Stimulated activated CD4-positive, alpha-beta T cell treated with anti-CD3 and anti-CD28 coated beads, Interleukin-15, amount 100 ng/mL, for 48 hours (primary cell): Measurements from ENCODE around the gene RASAL2.
"Not testable (repeated sequence)": the region's sequence is repeated elsewhere in the genome, so short reads cannot be mapped to it uniquely, and the experiment has no call there.

Experiments used
- DNase-seq, 2 donors: peaks; one replicate each; pipeline ENCODE4 v3.0.0-alpha.2; 2020; ENCODE audit warnings: low read depth in 2 of 2

RASAL2 gene

DNA sequence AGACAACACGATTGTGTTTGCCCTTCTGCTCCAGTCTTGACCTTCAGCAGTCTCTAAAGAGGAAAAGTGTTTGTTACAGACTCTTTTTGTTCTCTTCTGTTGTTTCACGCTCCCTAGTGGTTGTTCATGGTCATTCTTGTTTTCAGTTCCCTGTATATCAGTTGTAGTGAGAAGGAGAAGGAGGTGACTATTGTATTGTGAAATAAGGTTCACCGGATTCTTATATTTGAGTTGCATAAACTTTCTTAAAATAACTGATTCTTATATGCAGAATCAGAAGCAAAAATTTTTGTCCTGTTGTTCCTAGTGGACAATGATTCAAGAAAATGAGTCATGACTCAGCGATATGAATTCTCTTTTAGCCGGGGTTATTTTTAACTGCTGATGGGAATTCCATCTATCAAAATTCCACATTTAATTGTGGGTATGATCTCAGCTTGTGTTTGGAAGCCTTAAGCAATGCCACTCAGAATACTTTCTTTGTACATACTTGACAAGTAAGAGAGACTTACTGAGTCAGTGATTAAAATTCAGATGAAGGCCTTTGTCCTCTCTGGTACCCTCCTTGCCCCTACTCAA lies 250.7 kb downstream of the RASAL2 start:
- DNase-seq: no peak

DNA sequence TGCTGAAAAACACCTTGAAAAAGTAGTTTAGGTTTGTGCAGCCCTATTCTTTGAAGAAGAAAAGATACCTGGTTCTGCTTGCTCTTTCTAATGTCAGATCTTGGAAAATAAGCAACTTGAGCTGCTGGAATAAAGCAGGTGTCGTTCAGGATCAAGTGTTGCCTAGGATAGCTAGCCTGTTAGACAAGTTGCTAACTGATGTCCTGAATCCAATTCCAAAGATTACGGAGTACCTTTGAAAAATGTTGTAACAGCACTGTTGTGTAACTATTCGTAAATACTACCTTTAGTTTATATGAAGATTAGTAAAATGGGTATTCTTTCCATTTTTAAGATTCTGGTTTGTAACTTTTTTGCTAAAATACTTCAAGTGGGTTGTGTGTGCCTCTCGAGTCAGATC lies 251.3 kb downstream of the RASAL2 start:
- no peak for DNase-seq

DNA sequence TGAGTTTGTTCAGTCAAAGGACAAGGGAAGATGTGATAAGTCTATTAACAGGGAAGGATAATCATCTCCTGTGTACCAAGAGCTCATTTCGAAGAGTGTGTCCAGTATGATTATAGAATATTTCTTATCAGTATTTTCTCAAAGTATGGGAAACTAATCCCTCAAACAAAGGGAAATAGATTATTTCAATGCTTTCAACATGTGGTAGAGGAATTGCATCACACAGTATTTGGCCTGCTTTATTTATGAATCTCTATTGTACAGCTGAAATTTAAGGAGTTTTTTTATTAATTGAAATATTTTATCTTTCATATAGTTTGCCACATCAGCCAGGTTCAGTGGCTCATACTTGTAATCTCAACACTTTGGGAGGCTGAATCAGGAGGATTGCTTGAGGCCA lies 251.9 kb downstream of the RASAL2 start:
- no peak for DNase-seq

DNA sequence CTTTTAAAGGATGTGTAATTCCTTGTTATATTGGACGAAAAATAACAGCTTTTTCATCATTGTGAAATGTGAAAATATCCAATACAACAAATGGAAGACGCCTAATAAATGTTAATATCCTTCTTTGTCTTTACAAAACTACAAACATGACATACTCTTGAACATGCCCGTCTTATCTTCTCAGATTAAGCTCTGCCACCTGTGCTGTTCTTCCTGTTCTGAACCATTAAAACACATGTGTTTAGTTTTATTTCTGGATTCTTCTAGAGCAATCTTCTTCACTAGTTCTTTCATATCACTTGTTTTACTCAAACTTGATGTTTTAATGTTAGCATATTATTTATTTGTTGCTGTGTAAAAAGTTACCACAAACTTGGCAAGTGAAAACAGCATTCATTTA lies 255.9 kb downstream of the RASAL2 start:
- DNase-seq: no peak

DNA sequence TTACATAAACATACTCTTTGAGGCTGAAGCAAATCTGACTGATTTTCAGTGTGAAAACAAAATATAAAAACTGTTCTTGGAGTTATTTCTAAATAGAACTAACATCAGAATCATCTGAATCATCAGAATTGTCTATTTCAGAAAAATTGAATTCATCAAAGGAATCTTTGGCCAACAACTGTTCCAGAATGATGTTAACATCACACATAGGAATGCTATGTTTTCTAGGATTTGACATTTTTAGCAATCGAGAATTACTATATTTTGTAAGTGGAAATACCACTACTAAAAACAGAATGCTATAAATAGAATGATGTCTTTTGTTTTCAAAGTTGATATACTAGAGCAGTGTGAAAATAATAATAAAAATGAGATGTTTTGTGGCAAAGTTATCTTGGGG lies 258.0 kb downstream of the RASAL2 start:
- not testable (repeated sequence) for DNase-seq

DNA sequence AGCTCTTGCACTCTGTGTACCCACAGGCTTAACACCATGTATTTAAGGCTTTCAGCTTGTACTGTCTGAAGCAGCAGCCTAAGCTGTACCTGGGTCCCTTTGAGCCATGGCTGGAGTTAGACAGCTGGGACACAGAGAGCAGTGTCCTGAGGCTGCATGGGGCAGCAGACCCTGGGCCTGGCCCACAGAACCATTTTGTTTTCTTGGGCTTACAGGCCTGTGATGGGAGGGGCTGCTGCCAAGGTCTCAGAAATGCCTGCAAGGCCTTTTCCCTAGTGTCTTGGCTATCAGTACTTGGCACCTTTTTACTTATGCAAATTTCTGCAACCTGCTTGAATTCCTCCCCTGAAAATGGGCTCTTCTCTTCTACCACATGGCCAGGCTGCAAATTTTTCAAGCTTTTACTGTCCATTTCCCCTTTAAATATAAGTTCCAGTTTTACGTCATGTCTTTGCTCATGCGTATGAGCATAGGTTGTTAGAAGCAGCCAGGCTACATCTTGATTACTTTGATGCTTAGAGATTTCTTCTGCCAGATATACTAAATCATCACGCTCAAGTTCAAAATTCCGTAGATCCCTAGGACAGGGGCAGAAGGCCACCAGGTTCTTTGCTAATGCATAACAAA lies 259.0 kb downstream of the RASAL2 start:
- no peak for DNase-seq

DNA sequence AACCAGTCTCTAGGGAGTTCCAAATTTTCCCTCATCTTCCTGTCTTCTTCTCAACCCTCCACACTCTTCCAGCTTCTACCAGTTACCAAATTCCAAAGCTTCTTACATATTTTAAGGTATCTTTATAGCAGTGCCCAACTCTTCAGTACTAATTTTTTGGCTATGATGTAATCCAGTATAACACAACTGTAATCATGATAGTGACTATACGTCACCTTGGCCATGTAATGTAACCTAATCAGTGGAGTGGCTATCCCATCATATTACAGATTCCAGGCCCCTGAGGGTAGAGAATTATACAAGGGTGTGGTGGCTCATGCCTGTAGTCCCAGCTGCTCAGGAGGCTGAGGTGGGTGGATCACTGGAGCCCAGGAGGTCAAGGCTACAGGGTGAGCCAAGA lies 259.6 kb downstream of the RASAL2 start:
- no peak for DNase-seq

DNA sequence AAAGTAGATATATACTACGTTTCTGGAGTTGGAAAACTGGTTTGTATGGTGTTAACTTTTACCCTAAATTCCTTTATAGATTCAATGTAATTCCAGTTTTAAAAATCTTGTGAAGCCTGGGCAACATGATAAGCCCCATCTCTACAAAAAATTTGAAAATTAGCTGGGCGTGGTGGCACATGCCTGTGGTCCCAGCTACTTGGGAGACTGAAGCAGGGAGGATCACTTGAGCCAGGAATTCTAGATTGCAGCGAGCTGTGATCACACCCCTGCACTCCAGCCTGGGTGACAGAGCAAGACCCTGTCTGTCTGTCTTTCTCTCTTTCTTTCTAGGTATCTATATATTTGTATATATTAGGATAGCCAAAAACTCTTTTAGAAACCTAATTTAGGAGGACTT lies 260.9 kb downstream of the RASAL2 start:
- no peak for DNase-seq

DNA sequence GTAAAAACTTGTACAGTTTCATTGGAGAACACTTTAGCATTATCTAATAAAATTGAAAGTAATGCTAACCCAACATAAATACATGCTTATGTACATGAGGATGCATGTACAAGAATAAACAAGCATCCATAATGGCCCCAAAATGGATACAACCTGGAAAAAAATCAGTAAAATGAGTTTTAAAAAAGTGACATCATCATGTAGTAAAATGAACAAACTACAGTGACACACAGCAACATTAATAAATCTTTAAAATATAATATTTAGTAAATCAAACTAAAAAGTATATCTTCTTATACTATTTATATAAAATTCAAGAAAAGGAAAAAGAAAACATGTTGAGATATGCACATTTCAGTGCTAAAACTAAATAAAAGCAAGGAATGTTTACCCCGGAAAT lies 262.4 kb downstream of the RASAL2 start:
- no peak for DNase-seq

DNA sequence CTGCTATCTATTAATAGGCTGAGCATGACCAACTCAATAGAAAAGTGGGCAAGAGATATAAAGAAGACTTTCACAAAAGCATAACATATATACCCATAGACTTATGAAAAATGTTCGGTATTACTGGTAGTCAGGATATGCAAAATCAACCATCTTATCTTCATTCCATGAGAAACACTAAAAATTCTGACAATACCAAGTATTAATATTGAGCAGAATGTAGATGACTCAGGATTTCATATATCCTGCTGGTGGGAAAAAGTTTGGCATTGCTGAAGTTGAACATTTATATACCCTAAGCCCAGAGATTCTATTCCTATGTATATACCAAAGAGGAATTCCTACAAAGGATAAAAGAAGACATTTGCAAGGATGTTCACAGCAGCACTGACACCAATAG lies 264.6 kb downstream of the RASAL2 start:
- no peak for DNase-seq

DNA sequence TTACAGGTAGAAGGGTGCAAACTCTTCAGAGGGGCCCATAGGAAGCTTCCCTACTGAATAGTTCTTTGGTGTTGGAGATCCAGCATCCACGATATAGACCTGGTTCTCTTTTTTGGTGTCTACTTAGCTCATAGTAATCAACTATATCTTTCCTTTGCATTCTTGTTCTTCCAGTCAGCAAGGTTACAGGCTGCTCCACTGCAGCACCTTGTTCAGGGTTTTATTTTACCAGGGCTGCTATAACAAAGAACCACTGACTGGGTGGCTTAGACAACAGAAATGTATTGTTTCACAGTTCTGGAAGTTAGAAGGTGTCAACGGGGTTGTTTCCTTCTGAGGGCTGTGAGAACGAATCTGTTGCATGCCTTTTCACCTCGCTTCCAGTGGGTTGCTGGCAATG lies 266.5 kb downstream of the RASAL2 start:
- no peak for DNase-seq

DNA sequence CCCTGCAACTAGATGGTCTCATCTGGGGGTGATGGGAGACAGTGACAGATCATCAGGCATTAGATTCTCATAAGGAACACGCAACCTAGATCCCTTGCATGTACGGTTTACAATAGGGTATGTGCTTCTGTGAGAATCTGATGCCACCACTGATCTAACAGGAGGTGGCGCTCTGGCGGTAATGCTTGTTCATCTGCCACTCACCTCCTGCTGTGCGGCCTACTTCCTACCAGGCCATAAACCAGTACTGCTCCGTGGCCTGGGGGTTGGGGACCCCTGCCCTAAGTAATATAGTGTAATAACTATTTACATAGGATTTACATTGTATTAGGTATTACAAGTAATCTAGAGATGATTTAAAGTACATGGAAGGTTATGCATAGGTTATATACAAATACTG lies 267.9 kb downstream of the RASAL2 start:
- DNase-seq: no peak

DNA sequence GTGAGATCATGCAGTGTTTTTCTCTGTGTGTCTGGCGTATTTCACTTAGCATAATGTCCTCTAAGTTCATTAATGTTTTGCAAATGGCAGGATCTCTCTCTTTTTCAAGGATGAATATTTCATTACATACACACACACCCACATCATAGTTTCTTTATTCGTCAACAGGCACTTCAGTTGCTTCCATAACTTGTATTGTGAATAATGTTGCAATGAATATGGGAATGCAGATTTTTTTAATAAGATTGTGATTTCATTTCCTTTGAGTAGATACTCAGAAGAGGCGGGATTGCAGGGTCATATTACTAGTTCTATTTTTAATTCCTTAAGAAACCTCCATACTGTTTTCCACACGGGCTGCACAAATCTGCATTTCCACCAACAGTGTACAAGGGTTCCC lies 268.8 kb downstream of the RASAL2 start:
- no peak for DNase-seq

DNA sequence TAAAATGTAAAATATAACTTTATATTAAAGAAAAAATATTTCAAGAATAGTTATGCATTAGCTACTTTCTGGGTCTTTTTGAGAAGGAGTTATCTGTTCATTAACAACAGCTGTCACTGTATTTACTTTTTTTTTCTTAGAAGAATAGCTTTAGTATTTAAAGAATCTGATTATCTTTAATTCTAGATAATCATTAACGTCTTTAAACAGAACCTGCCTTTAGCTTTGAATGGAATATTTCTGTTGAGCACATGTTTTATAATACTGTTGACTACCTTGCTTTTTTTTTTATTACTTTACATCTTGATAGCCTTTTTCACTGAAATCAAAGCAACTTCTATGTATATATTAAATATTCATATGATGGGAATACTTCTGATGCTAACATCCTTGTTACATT lies 270.9 kb downstream of the RASAL2 start:
- no peak for DNase-seq

DNA sequence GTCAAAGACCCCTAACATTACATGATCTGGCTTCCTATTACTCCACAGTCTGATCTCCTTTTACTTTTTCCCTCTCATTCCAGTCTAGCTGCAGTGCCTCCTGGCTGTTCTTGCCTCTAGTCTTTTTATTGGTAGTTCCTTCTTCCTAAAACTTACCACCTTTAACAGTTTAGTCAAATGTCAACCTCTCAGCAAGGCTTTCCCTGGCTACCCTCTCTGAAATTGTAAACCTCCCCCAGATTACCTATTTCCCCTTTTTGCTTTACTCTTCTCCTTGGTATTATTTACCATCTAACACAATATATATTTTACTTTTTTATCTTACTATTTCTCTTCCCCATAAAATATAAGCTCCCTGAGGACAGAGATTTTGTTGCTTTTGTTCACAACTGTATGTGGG lies 273.2 kb downstream of the RASAL2 start:
- no peak for DNase-seq

DNA sequence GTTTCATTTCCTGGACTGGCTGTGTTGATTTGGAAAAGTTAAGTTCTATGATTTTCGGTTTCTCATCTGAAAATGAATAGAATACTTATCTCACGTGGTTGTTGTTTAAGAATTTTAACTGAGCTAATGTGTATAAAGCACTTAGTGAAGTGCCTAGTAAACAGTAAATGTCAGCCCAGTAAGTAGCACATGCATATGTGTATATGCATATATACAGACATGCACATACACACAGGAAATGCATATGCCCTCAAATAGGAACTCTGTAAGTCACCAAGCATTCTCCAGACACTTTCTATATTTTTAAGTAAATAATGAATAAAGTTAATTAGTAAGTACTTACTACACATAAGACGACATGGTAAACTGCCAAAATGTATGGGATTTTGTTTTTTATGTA lies 274.3 kb downstream of the RASAL2 start:
- no peak for DNase-seq

DNA sequence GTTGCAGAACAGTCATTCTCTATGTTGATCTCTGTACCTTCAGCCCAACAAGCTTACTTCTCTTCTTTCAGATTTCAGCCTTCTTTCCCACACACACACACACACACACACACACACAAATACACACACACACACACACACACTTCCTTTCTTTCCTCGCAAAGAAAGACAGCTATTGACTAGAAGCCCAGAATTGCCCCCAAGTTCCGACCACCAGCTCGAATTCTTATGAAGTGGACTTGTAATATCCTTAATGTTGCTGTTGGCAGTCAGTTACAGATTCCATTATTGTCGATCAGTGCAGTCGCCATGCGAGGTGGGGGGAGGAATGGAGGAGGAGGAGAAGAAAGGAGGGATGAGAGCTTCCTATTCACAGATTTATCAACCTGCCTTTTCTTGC lies 277.3 kb downstream of the RASAL2 start:
- no peak for DNase-seq

DNA sequence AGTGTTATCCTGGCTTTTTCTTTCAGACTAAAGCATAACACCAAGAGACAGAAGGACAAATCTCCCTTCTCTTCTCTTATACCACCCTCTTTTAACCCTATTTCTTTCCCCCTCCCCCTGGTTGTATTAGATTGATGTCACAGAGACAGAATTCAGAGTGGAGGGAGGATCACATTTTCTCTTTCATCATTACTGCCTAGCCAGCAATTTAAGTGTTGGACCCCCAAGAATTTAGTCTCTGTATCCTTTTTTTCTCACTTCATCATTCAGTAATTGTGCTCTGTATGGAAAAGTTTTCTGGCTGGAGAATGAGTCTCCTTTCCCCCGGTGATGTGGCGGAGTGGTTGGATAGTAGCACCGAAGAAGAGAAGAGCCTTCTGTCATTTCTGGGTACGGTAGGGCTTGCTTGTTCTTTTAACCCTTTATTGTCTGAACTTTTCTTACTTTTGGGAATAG lies 278.1 kb downstream of the RASAL2 start:
- no peak for DNase-seq

DNA sequence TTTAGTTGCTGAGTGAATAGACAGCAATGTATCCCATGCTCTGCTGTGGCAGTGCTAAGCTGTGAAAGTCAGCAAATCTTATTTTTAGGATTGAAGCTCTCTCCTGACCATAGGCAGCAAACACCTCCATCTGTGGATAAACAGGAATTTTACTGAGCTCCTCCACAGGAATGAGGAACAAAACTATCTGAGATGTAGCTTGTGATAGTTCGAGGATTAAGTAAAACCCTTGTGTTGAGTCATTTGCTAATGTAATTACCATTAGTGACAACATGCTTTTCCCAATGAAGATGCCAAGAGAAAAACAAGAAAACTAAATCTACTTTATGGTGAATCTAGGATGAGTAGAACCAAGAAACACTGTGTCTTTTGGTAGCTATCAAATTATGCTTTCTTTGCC lies 280.1 kb downstream of the RASAL2 start:
- DNase-seq: no peak

DNA sequence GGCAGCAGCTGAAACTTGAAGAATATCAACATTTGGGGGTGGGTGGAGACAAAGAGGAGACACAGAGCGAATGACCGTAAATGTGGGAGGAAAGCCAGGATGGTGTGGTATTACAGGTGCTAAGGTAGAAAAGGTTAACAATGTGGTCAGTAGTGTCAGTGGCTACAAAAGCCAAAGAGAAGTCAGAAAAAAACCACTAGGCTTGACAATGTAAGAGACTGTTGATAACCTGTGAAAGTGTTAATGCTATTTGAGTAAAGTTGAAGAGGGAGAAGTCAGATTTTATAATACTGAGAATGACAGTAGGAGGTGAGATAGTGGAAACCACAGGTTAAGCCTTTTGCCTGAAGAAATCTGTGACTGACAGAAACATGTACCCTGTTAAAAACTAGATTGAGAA lies 282.1 kb downstream of the RASAL2 start:
- no peak for DNase-seq

DNA sequence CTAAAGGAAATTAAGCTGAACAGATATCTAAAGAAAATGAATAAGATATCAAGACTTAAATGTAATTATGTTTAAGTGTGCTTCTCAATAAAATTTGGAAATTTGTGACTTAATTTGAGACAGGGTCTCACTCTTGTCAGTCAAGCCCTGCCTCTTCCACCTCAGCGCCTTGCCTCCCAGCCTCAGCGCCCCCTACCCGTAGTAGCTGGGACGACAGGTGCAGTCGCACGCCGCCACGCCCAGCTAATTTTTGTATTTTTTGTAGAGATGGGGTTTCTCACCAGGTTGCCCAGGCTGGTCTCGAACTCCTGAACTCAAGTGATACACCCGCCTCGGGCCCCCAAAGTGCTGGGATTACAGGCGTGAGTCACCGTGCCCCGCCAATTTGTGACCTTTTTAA lies 285.9 kb downstream of the RASAL2 start:
- DNase-seq: no peak

DNA sequence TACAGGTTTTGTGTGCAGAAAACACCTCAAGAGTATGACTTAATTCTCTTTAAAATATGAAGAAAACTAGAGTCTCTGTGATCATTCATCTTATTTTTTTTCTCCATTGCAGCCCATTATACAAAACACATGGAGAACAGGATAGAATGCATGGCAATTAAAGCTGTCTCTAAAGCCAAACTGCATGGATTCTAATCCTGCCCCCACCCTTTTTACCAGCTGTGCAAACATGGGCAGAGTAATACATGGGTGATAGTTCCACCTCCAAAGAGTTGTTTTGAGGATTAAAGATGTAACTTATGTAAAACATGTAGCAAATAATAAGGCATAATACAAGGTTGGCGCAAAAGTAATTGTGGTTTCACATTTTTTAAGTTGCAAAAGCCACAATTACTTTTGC lies 288.5 kb downstream of the RASAL2 start:
- DNase-seq: no peak

DNA sequence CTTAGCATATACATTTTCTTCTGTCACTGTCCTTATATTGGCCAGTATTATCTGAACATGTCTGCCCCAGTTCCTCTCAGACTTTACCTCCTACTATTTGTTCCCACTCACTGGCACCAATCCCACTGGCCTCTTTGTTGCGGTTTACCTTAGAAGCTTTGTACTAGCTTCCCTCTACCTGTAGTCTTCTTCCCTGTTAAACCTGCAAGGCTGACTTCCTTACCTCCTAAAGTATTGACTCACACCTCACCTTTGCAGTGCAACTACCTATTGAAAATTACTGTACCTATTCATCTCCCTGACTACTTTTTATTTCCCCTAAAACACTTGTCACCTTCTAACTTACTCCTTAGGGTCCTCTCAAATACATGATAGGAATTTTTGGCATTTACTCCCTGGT lies 291.8 kb downstream of the RASAL2 start:
- DNase-seq: no peak
